Ishikawa (cell line): ENCODE data around the gene NCOA7.

Experiments
- CEBPB ChIP-seq: IDR thresholded peaks from 2 replicates; pipeline ENCODE4 v1.6.1; 2012
- CREB1 ChIP-seq: IDR thresholded peaks from 2 replicates; pipeline ENCODE4 v1.6.1; 2012; ENCODE audit warnings: low read depth
- EGR1 ChIP-seq: IDR thresholded peaks from 2 replicates; pipeline ENCODE4 v1.6.1; 2012
- EP300 ChIP-seq: IDR thresholded peaks from 2 replicates; pipeline ENCODE4 v1.6.1; 2012; ENCODE audit warnings: borderline replicate concordance
- FOXM1 ChIP-seq: IDR thresholded peaks from 2 replicates; pipeline ENCODE4 v1.6.1; 2012; ENCODE audit warnings: low read depth, borderline replicate concordance
- MAX ChIP-seq: IDR thresholded peaks from 2 replicates; pipeline ENCODE4 v1.6.1; 2012
- NFIC ChIP-seq: IDR thresholded peaks from 2 replicates; pipeline ENCODE4 v1.6.1; 2012
- RAD21 ChIP-seq: IDR thresholded peaks from 2 replicates; pipeline ENCODE4 v1.6.1; 2012; ENCODE audit warnings: low read depth
- REST ChIP-seq: IDR thresholded peaks from 2 replicates; pipeline ENCODE4 v1.6.1; 2012; ENCODE audit warnings: low read depth, mild to moderate bottlenecking
- TAF1 ChIP-seq: IDR thresholded peaks from 2 replicates; pipeline ENCODE4 v1.6.1; 2012; ENCODE audit warnings: low read depth, mild to moderate bottlenecking
- TCF12 ChIP-seq: IDR thresholded peaks from 2 replicates; pipeline ENCODE4 v1.6.1; 2012; ENCODE audit warnings: low read depth
- TEAD4 ChIP-seq: IDR thresholded peaks from 2 replicates; pipeline ENCODE4 v1.6.1; 2012
- USF1 ChIP-seq: IDR thresholded peaks from 2 replicates; pipeline ENCODE4 v1.6.1; 2012
- YY1 ChIP-seq: IDR thresholded peaks from 2 replicates; pipeline ENCODE4 v1.6.1; 2012; ENCODE audit warnings: low read depth
- ZBTB7A ChIP-seq: IDR thresholded peaks from 2 replicates; pipeline ENCODE4 v1.6.1; 2012; ENCODE audit warnings: low read depth

The NCOA7 gene

GRCh38 chr6:125815080-125815910 is 24.5 kb downstream of the NCOA7 start:
- no peak for TF ChIP-seq CREB1

- TF ChIP-seq ZBTB7A (no peak), FOXM1 (no peak), USF1 (no peak), YY1 (no peak)
Observed at GRCh38 chr6:125816828-125817280, 26.1 kb downstream of the NCOA7 start.

GRCh38 chr6:125818225-125818657 is 27.5 kb downstream of the NCOA7 start:
- no peak for TF ChIP-seq RAD21
- TF ChIP-seq TEAD4 = no peak
- no peak for TF ChIP-seq EGR1
- no peak for TF ChIP-seq USF1
- TF ChIP-seq CREB1 = no peak
- TF ChIP-seq CEBPB = no peak
- TF ChIP-seq ZBTB7A = no peak
- TF ChIP-seq YY1 = no peak
- TF ChIP-seq NFIC = no peak
- TF ChIP-seq EP300 = no peak
- no peak for TF ChIP-seq TAF1

- TF ChIP-seq MAX = no peak
- TF ChIP-seq EGR1 = no peak
- TF ChIP-seq TEAD4 = no peak
- TF ChIP-seq CEBPB = no peak
- no peak for TF ChIP-seq REST
- no peak for TF ChIP-seq RAD21
- no peak for TF ChIP-seq CREB1
- TF ChIP-seq EP300 = no peak
- TF ChIP-seq TCF12 = no peak
- no peak for TF ChIP-seq FOXM1
- no peak for TF ChIP-seq ZBTB7A
- TF ChIP-seq USF1 = no peak
- TF ChIP-seq YY1 = no peak
- no peak for TF ChIP-seq NFIC
- no peak for TF ChIP-seq TAF1
Observed at GRCh38 chr6:125818772-125819260, 28.1 kb downstream of the NCOA7 start.

GRCh38 chr6:125819535-125820326 is 29.0 kb downstream of the NCOA7 start:
- TF ChIP-seq MAX (no peak), EGR1 (no peak), TCF12 (no peak), REST (no peak), TEAD4 (no peak), FOXM1 (no peak), ZBTB7A (no peak), CREB1 (no peak), CEBPB (no peak), EP300 (no peak), RAD21 (no peak), YY1 (no peak), TAF1 (no peak), NFIC (no peak)
